Measurements from ENCODE around the gene TRAF4.
"Not testable (repeated sequence)": the region's sequence is repeated elsewhere in the genome, so short reads cannot be mapped to it uniquely, and the experiment has no call there.

The TRAF4 gene

DNA sequence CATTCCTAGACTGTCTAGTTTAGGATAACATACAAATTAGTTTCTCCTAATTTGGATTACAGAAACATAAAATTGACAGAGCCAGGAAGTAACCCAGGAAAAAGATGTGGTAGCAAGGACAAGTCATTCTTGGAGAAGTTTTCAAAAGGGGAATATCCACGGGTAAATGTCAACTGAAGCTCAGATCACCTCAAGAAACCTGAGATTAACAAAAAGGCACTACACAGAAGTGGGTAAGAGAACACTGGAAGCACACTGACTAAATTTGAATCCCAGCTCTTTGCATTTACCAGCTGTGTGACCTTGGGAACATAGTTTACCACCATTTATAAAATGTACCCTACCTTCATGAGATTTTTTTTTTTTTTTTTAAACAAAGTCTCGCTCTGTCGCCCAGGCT lies 39.4 kb downstream of the TRAF4 start:
- DNase-seq (ENCODE audit: low read depth in 2 of 2): no peak

- DNase-seq (ENCODE audit: low read depth in 2 of 2): no peak
These were observed 44.3 kb downstream of the TRAF4 start for GRCh38 chr17:28788100-28788499.

DNA sequence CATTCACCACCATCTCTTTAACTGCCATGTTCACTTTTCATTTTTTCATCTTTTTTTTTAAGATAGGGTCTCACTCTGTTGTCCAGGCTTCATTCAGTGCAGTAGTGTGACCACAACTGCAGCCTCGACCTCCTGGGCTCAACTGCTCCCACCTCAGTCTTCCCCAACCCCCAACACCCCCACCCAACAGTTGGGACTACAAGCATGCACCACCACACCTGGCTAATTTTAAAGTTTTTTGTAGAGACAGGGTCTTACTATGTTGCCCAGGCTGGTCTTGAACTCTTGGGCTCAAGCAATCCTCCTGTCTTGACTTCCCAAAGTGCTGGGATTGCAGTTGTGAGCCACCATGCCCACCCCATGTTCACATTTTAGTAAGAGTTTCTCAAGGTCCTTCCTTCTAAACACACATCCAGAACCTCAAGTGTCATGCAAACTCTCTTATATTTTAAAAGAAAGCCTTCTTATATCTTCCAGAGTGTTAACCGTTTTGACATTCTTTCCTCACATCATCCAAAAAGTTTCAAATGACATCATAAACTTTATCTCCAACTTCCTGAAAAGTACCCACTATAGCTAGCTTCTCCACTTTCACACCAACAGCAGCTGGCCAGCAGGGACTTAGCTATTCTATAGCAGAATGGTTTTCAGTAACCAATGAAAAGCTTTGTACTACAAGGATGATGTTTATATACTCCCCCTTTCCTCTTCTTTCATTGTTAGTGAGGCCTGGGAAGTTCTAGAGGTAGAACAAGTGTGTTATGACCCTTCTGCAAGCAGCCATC lies 49.3 kb downstream of the TRAF4 start:
- DNase-seq (ENCODE audit: low read depth in 2 of 2): no peak

- not testable (repeated sequence) for DNase-seq (ENCODE audit: low read depth in 2 of 2)
These were observed 51.1 kb downstream of the TRAF4 start for GRCh38 chr17:28794846-28795441.

DNA sequence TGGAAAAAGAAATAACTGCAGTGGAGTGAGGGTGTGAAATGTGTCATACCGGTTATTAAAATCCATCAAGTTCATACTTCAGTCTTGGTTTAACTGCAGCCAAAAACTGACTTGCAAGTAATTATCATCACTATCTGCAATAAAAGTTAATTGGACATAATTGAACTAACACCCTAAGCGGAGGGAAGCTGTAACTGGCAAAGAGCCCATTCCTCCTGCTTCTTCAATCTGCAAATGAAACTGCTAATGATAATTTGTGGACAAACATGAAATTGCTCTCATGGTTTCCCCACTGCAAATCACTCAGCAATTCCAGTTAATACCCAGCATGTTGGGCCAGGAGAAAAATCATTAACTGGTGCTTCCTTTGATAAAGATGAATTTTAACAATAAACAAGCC lies 52.3 kb downstream of the TRAF4 start:
- no peak for DNase-seq (ENCODE audit: low read depth in 2 of 2)

Measured in stimulated activated CD4-positive, alpha-beta T cell treated with anti-CD3 and anti-CD28 coated beads, Interleukin-1b, Interleukin-23, amount 100 ng/mL, for 1 hour (primary cell).